CD4-positive, alpha-beta memory T cell (primary cell): Measurements from ENCODE around the gene ZNF574. TPM values are rescaled to one million over a fixed set of nuclear protein-coding genes. Genes with fewer than 3 reads are reported as not detected.

Experiments used
- CTCF ChIA-PET: fragments of 350-600 bp; sonication (Branson Sonifier 250); formaldehyde crosslinking; loops from one replicate; lab custom pipeline; 2021; ENCODE audit warnings: inconsistent platforms; ENCODE audit not compliant: partially characterized antibody; lab: Charles Lee
- POLR2A ChIA-PET: fragments of 350-600 bp; sonication (Branson Sonifier 250); formaldehyde crosslinking; loops from one replicate; lab custom pipeline; 2021; ENCODE audit not compliant: partially characterized antibody; lab: Charles Lee
- DNase-seq, 5 donors: peaks; one replicate each; pipeline versions ENCODE4 v3.0.0 to v3.0.0-alpha.2; 2020 to 2022; ENCODE audit warnings: mixed read lengths in 1 of 5
- H3K27ac ChIP-seq: one replicate; pipeline ENCODE4 v1.7.0; 2013; ENCODE audit warnings: low read depth, low read length
- H3K27me3 ChIP-seq: 2 replicates; pipeline ENCODE4 v1.7.0; 2013; ENCODE audit warnings: mild to moderate bottlenecking, low read length, moderate library complexity; ENCODE audit not compliant: insufficient read depth
- H3K36me3 ChIP-seq: 2 replicates; pipeline ENCODE4 v1.7.0; 2013; ENCODE audit warnings: mild to moderate bottlenecking, low read length, moderate library complexity; ENCODE audit not compliant: insufficient read depth
- H3K4me1 ChIP-seq: 2 replicates; pipeline ENCODE4 v1.7.0; 2013; ENCODE audit warnings: mild to moderate bottlenecking, low read length, moderate library complexity; ENCODE audit not compliant: insufficient read depth
- H3K4me3 ChIP-seq, 2 donors: one replicate each; pipeline ENCODE4 v1.7.0; 2013; ENCODE audit warnings: low read length in 2 of 2, mild to moderate bottlenecking in 1 of 2
- H3K9me3 ChIP-seq, 2 donors: one replicate each; pipeline ENCODE4 v1.7.0; 2013; ENCODE audit warnings: low read length in 2 of 2, control low read depth in 1 of 2; ENCODE audit not compliant: control insufficient read depth in 1 of 2
- H3K27ac Mint-ChIP-seq, 7 donors: one replicate each; pipeline ENCODE4 v1.8.0; 2020 to 2021; ENCODE audit warnings: mixed read lengths in 7 of 7, mild to moderate bottlenecking in 6 of 7, inconsistent platforms in 3 of 7, moderate library complexity in 3 of 7
- H3K27me3 Mint-ChIP-seq, 2 donors: one replicate each; pipeline ENCODE4 v1.8.0; 2020 to 2021; ENCODE audit warnings: mixed read lengths in 2 of 2
- H3K36me3 Mint-ChIP-seq, 2 donors: one replicate each; pipeline ENCODE4 v1.8.0; 2020 to 2021; ENCODE audit warnings: mixed read lengths in 2 of 2, inconsistent platforms in 1 of 2, mild to moderate bottlenecking in 1 of 2
- H3K4me1 Mint-ChIP-seq, 4 donors: one replicate each; pipeline ENCODE4 v1.8.0; 2020 to 2021; ENCODE audit warnings: mixed read lengths in 4 of 4, mild to moderate bottlenecking in 1 of 4
- H3K4me3 Mint-ChIP-seq, 8 donors: one replicate each; pipeline ENCODE4 v1.8.0; 2020 to 2021; ENCODE audit warnings: mixed read lengths in 8 of 8, mild to moderate bottlenecking in 7 of 8, moderate library complexity in 6 of 8, inconsistent platforms in 3 of 8
- H3K9me3 Mint-ChIP-seq, 8 donors: one replicate each; pipeline ENCODE4 v1.8.0; 2020 to 2021; ENCODE audit warnings: mixed read lengths in 8 of 8, mild to moderate bottlenecking in 5 of 8, inconsistent platforms in 3 of 8, moderate library complexity in 1 of 8
- intact Hi-C: fragments of 100-400 bp; cut with micrococcal nuclease; formaldehyde crosslinking; loops from one replicate; pipeline ENCODE4 v1.15.1; 2023
- polyA plus RNA-seq, 2 donors: library from polyadenylated mRNA; unstranded; fragments of 300-500 nt; fragmentation: Illumina TruSeq; gene quantifications; one replicate each; pipeline ENCODE4 v1.2.3, GENCODE V29; 2021
- total RNA-seq, 2 experiments: library from RNA; stranded (reverse); gene quantifications; one replicate each; pipeline ENCODE4 v1.2.3, GENCODE V29; 2021

Gene ZNF574
- total and polyA plus RNA-seq, 4 experiments from 2014 or later: 14.8 to 26.0 (median 24.8) TPM

DNA sequence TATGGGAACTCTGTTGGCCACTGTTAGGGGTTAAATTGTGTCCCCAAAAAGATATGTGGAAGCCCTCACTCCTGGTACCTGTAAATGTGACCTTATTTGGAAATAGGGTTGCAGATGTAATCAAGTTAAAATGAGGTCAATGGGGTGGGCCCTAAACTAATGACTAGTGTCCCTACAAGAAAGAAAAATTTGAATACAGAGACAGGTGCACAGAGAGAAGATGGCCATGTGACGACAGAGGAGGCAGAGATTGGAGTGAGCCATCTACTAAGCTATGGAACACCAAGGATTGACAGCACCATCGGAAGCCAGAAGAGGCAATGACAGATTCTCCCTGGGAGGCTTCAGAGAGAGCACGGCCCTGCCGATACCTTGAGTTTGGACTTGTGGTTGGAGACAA, 39.7 kb downstream of the ZNF574 start:
- H3K36me3 Mint-ChIP-seq: peaks cover 24 to 69% of the 10 kb centered on the region in 2 donors
- Histone ChIP-seq H3K27me3 (no peaks in the 10 kb centered on the region), H3K9me3 (no peaks in the 10 kb centered on the region), H3K27ac (no peak overlapping the region), H3K4me1 (peaks cover under 1% of the 10 kb centered on the region), H3K4me3 (no peak overlapping the region), H3K36me3 (peaks cover 19% of the 10 kb centered on the region)
- intact Hi-C loops: no loop called here
- peak in 1 of 5 donors; percentile 6 for DNase-seq
- H3K27me3 Mint-ChIP-seq: no peaks in the 10 kb centered on the region
- ChIA-PET POLR2A (interaction anchor here (1.4 to 1.7 kb wide), 2 partner anchors 11 to 17 kb away, joined by 3 to 6 read pairs; partner anchors contain the start of gene POU2F2), CTCF (interaction anchor here (0.9 to 1.3 kb wide), 3 partner anchors 9 to 181 kb away, joined by 3 to 4 read pairs (median 4); no protein-coding TSS in a partner anchor)
- no peak overlapping the region for H3K4me3 Mint-ChIP-seq
- no peaks in the 10 kb centered on the region for H3K9me3 Mint-ChIP-seq
- peak overlapping the region in 6 of 7 donors; percentile 23 to 85 (median 60) for H3K27ac Mint-ChIP-seq
- peaks cover under 1 to 16% (median 11%) of the 10 kb centered on the region in 4 donors for H3K4me1 Mint-ChIP-seq

DNA sequence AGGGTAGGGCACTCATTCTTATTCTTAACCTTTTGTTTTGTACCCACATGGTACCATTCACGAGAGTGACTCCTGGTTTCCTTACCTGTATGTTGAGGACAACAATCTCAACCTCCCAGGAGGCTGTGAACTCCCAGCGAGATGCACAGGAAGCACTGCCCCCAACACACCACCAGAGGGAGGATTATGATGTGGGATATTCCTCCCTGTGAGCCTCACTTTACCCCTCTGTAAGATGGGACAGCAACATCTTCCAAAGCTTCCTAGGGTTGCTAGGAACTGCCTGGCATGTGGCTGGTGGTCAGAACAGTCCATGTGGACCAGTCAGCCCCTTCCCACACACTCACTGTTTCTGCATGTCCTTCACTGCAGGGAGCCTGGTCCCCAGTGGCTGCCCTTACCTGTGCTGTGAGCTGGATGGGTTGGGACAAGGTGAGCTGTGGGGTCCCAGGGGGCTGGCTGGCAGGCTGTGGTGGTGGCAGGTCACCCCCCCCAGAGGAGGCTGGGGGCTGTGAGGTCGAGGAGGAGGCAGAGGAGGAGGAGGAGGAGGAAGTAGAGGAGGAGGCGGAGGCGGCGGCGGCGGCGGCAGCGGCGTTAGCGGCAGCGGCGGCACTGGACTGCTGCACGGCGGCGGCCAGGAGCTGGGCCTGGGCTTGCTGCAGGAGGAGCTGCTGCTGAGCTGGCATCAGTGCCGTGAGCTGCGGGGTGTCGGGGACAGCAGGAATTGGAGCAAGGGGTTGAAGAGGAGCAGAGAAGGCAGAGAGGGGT, 40.5 kb downstream of the ZNF574 start:
- Mint-ChIP-seq H3K9me3 (no peaks in the 10 kb centered on the region), H3K4me1 (peaks cover 7 to 24% (median 17%) of the 10 kb centered on the region in 4 donors), H3K27ac (peak overlapping the region in 5 of 7 donors; percentile 27 to 67 (median 52)), H3K36me3 (peaks cover 20 to 67% of the 10 kb centered on the region in 2 donors), H3K4me3 (no peak overlapping the region), H3K27me3 (no peaks in the 10 kb centered on the region)
- ChIA-PET CTCF (interaction anchor here (1.2 to 1.3 kb wide), 2 partner anchors 8 to 180 kb away, joined by 3 to 4 read pairs; no protein-coding TSS in a partner anchor), POLR2A (interaction anchor here (1.4 to 1.7 kb wide), 2 partner anchors 11 to 16 kb away, joined by 3 to 6 read pairs; partner anchors contain the start of gene POU2F2)
- H3K9me3 ChIP-seq: no peaks in the 10 kb centered on the region
- DNase-seq: peak in 1 of 5 donors; percentile 7
- intact Hi-C loops: no loop called here
- no peaks in the 10 kb centered on the region for H3K27me3 ChIP-seq
- H3K36me3 ChIP-seq: peaks cover 19% of the 10 kb centered on the region
- H3K4me1 ChIP-seq: peaks cover 9% of the 10 kb centered on the region
- no peak overlapping the region for H3K4me3 ChIP-seq
- H3K27ac ChIP-seq: no peak overlapping the region

DNA sequence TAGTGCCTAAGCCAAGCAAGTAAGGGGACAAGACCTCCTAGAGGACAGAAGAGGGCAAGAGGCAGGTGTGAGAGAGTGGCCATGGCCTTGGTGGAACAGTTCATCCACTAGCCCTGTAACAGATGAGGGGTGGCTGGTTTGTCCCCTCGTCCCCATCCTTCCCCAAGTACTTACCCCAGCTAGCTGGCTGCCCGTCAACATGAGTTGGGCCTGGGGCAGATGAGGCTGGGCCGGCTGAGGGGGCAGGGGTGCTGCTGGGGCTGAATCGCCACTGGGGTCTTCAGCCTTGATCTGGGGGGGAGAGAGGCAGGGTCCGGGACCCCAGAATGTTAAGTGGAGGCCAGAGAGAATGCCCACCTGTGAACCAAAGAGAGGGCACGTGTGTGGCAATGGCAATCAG, 41.1 kb downstream of the ZNF574 start:
- Mint-ChIP-seq H3K36me3 (peaks cover 20 to 62% of the 10 kb centered on the region in 2 donors), H3K4me1 (peaks cover 12 to 30% (median 22%) of the 10 kb centered on the region in 4 donors), H3K4me3 (no peak overlapping the region), H3K27me3 (no peaks in the 10 kb centered on the region), H3K27ac (peak overlapping the region in 2 of 7 donors; percentile 27 to 41), H3K9me3 (no peaks in the 10 kb centered on the region)
- no peak overlapping the region for H3K27ac ChIP-seq
- ChIA-PET CTCF (no interaction called here), POLR2A (no interaction called here)
- peaks cover 15% of the 10 kb centered on the region for H3K4me1 ChIP-seq
- intact Hi-C loops: no loop called here
- peaks cover 19% of the 10 kb centered on the region for H3K36me3 ChIP-seq
- DNase-seq: no peak
- no peak overlapping the region for H3K4me3 ChIP-seq
- H3K9me3 ChIP-seq: no peaks in the 10 kb centered on the region
- H3K27me3 ChIP-seq: no peaks in the 10 kb centered on the region

- Histone ChIP-seq H3K4me1 (peaks cover 48% of the 10 kb centered on the region), H3K36me3 (peaks cover 11% of the 10 kb centered on the region), H3K4me3 (no peak overlapping the region), H3K27ac (peak overlapping the region; percentile 83), H3K9me3 (no peaks in the 10 kb centered on the region), H3K27me3 (no peaks in the 10 kb centered on the region)
- peak overlapping the region; percentile 88 to 99 (median 96) for H3K27ac Mint-ChIP-seq
- H3K9me3 Mint-ChIP-seq: no peaks in the 10 kb centered on the region
- ChIA-PET CTCF (interaction anchor here (0.7 to 2.4 kb wide), 5 partner anchors 11 to 176 kb away, joined by 3 to 11 read pairs (median 3); partner anchors contain the start of gene POU2F2), POLR2A (interaction anchor here (1.4 to 5.9 kb wide), 3 partner anchors 12 to 182 kb away, joined by 3 to 58 read pairs (median 4); partner anchors contain the start of genes PAFAH1B3, POU2F2 and PRR19)
- H3K4me1 Mint-ChIP-seq: peaks cover 33 to 63% (median 47%) of the 10 kb centered on the region in 4 donors
- intact Hi-C loops: no loop called here
- H3K4me3 Mint-ChIP-seq: peak overlapping the region in 5 of 8 donors; percentile 58 to 84 (median 72)
- H3K27me3 Mint-ChIP-seq: no peaks in the 10 kb centered on the region
- peaks cover 8 to 33% of the 10 kb centered on the region in 2 donors for H3K36me3 Mint-ChIP-seq
- no peak for DNase-seq
These were observed 44.5 kb downstream of the ZNF574 start for GRCh38 chr19:42120276-42120980.

GRCh38 chr19:42121036-42121621, 45.2 kb downstream of the ZNF574 start:
- CTCF ChIA-PET: interaction anchor here (1.0 to 5.1 kb wide), 4 partner anchors 11 to 19 kb away, joined by 3 to 53 read pairs (median 8); partner anchors contain the start of gene POU2F2
- Mint-ChIP-seq H3K4me1 (peaks cover 38 to 63% (median 50%) of the 10 kb centered on the region in 4 donors), H3K9me3 (no peaks in the 10 kb centered on the region), H3K27me3 (no peaks in the 10 kb centered on the region), H3K27ac (peak overlapping the region; percentile 88 to 99 (median 96)), H3K36me3 (peaks cover 2 to 28% of the 10 kb centered on the region in 2 donors), H3K4me3 (peak overlapping the region in 6 of 8 donors; percentile 58 to 89 (median 80))
- POLR2A ChIA-PET: interaction anchor here (1.2 to 5.9 kb wide), 9 partner anchors 8 to 181 kb away, joined by 3 to 58 read pairs (median 6); partner anchors contain the start of genes PAFAH1B3, POU2F2, PRR19 and ZNF574
- peaks cover 52% of the 10 kb centered on the region for H3K4me1 ChIP-seq
- H3K9me3 ChIP-seq: no peaks in the 10 kb centered on the region
- H3K27ac ChIP-seq: peak overlapping the region; percentile 83
- H3K36me3 ChIP-seq: peaks cover 4% of the 10 kb centered on the region
- DNase-seq: no peak
- H3K4me3 ChIP-seq: no peak overlapping the region
- no peaks in the 10 kb centered on the region for H3K27me3 ChIP-seq
- intact Hi-C loops: loop anchor here (1.0 kb wide), 1 partner anchor 11 kb away; the partner anchor contains the start of gene POU2F2

- H3K4me1 ChIP-seq: peaks cover 52% of the 10 kb centered on the region
- intact Hi-C loops: loop anchor here (1.0 kb wide), 1 partner anchor 11 kb away; the partner anchor contains the start of gene POU2F2
These were observed 45.7 kb downstream of the ZNF574 start for GRCh38 chr19:42121656-42122069.

More at GRCh38 chr19:42121656-42122069, 45.7 kb downstream of the ZNF574 start:
- Mint-ChIP-seq H3K4me3 (peak overlapping the region; percentile 55 to 89 (median 75)), H3K27me3 (no peaks in the 10 kb centered on the region), H3K36me3 (peaks cover 0 to 23% of the 10 kb centered on the region in 2 donors), H3K9me3 (no peaks in the 10 kb centered on the region), H3K4me1 (peaks cover 38 to 66% (median 51%) of the 10 kb centered on the region in 4 donors), H3K27ac (peak overlapping the region; percentile 88 to 99 (median 96))
- Histone ChIP-seq H3K36me3 (no peaks in the 10 kb centered on the region), H3K9me3 (no peaks in the 10 kb centered on the region), H3K4me3 (peak overlapping the region in 1 of 2 donors; percentile 41), H3K27me3 (no peaks in the 10 kb centered on the region), H3K27ac (peak overlapping the region; percentile 83)
- peak; percentile 50 to 91 (median 52) for DNase-seq
- ChIA-PET POLR2A (interaction anchor here (1.2 to 5.9 kb wide), 8 partner anchors 8 to 181 kb away, joined by 3 to 58 read pairs (median 6); partner anchors contain the start of genes PAFAH1B3, POU2F2, PRR19 and ZNF574), CTCF (interaction anchor here (1.1 to 5.1 kb wide), 2 partner anchors 11 to 12 kb away, joined by 7 to 53 read pairs; partner anchors contain the start of gene POU2F2)
